Activated T-cell treated with anti-CD3 and anti-CD28 coated beads for 4 hours (primary cell): ENCODE measurements around the gene CCL16.
"Not testable (repeated sequence)": the region's sequence is repeated elsewhere in the genome, so short reads cannot be mapped to it uniquely, and the experiment has no call there.

ENCODE experiments used
- DNase-seq: peaks from one replicate; pipeline ENCODE4 v3.0.0-alpha.2; 2020

CCL16 gene, protein sequence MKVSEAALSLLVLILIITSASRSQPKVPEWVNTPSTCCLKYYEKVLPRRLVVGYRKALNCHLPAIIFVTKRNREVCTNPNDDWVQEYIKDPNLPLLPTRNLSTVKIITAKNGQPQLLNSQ

DNA sequence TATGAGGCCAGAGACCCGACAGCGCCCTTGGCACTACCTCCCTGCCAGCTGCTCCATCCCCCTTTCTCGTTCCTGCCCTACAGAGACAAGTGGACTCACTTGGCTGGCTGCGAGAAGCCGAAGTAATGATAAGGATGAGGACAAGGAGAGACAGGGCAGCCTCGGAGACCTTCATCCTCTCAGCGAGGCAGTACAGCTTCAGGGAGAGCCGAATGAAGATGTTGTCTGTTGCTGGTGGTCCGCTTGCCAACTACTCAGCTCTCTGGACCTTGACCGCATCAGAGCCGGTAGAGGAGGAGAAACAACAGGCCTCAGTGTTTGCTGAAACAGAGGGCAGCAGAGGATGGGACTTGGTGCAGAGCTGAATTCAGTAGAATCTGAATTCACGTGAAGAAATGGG, at the start of gene CCL16:
CCL16 (minus strand) TSS at position 252 of the 400 bp plus-strand sequence; CDS start at position 175, 77 bp downstream.
- DNase-seq: no peak

GRCh38 chr17:36030956-36031355, 49.7 kb upstream of the CCL16 start:
- no peak for DNase-seq

GRCh38 chr17:36027761-36028160, 46.5 kb upstream of the CCL16 start:
- DNase-seq: no peak

DNA sequence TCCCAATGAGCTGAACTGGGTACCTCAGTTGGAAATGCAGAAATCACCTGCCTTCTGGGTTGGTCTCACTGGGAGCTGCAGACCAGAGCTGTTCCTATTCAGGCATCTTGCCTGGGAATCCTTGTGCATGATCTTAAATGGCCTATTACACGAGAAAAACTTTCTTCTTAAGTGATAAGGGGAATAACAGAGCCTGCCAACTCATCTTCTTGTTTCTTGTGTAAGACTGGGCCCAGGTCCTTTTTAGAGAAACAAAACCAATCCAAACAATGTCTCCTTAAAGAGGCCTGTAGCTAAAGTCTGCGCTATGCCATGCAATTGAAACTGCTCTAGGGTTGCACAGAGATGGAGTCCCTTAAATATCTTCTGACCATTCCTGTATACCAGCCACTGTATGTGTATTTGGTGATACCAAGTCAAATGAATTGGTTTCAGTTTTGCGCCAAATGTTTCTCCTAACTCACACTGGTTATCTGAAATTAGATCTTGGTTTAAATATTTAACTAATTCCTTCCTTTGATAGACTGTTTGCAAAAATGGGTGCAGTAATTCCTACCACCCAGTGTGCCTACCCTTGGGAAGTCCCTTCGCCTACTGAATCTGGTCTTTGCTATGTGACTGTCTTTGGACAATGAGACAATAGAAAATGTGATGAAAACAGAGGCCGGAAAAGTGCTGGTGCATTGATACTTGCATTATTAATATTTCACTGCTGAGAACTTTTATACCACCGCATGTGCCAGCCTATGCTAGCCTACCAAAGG, 43.0 kb upstream of the CCL16 start:
- DNase-seq: no peak

DNA sequence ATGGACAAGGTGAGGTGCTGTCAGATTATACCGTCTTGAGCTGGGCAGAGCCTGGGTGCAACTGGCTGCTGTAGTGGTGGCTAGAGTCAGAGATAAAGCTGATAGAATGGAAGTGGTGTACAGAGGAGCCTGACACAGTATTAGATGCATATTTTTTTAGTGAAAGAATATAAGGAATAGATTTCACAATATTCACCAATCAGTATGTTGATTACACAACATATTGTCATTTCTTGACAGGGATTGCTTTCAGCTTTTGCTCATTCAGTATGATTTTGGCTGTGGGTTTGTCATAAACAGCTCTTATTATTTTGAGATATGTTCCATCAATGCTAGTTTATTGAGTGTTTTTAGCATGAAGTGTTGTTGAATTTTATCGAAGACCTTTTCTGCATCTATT, 38.1 kb upstream of the CCL16 start:
- DNase-seq: no peak

- DNase-seq: no peak
These were observed 36.5 kb upstream of the CCL16 start, which contains the start of gene CCL23 for GRCh38 chr17:36017799-36018198. TSS of gene CCL23 (minus strand) at chr17:36017972. CDS start at chr17:36017897, 75 bp downstream.

GRCh38 chr17:36016555-36016954, 35.3 kb upstream of the CCL16 start:
- DNase-seq: no peak

DNA sequence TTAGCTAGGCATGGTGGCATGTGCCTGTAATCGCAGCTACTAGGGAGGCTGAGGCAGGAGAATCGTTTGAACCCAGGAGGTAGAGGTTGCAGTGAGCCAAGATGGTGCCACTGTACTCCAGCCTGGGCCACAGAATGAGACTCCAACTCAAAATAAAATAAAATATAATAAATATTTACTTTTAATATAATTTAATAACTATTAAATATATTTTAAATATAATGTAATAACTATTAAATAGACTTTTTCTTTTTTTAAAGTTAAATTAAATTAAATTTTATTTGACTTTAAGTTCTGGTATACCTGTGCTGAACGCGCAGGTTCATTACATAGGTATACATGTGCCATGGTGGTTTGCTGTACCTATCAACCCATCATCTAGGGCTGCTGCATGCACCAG, 34.6 kb upstream of the CCL16 start:
- DNase-seq: not testable (repeated sequence)

DNA sequence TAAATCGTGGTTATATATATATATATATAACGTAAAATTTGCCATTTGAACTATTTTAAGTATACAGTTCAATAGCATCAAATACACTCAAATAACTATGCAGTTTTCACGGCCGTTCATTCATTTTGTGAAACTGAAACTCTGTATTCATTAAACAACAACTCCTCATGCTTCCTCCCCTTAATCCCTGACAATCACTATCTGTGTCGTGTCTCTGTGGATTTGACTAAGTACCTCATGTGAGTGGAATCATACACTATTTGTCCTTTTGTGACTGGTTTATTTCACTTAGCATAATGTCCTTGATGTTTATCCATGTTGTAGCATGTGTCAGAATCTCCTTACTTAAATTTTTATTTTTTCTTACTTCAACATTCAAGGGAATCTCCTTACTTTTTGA, 33.6 kb upstream of the CCL16 start:
- DNase-seq: no peak

DNA sequence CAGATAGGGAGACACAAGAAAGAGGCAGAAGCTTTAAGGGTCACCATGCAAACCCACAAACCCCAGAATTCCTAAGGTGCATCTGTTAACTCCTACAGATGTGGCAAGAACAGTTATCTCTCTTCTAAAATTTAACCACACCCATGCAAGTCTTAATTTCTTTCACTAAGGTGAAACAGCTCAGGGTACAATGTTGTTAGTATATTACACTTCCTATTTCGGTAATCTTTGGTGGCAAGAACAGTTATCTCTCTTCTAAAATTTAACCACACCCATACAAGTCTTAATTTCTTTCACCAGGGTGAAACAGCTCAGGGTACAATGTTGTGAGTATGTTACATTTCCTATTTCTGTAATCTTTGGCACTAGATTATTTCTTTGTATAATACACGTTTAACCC, 29.9 kb upstream of the CCL16 start:
- no peak for DNase-seq

- DNase-seq: no peak
These were observed 27.8 kb upstream of the CCL16 start for GRCh38 chr17:36008998-36009665.

GRCh38 chr17:36004594-36005108, 23.4 kb upstream of the CCL16 start:
- DNase-seq: no peak

DNA sequence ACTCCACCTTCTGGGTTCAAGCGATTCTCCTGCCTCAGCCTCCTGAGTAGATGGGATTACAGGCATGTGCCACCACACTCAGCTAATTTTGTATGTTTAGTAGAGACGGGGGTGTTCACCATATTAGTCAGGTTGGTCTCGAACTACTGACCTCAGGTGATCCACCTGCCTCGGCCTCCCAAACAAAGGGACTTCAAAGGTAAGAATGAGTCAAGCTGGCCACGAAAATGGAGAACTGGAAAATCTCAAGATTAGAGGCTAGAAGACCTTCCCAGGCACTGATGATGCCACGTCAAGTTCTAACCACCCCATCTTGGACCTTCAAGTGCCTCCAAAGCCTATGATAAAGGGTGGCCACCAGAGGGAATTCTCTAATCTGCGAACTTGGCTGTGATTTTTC, 21.3 kb upstream of the CCL16 start:
- no peak for DNase-seq

GRCh38 chr17:36001862-36002603, 20.7 kb upstream of the CCL16 start:
- DNase-seq: no peak

GRCh38 chr17:36001110-36001771, 19.9 kb upstream of the CCL16 start, which contains the start of gene CCL15:
TSS of gene CCL15 (minus strand) at chr17:36001553. CDS start at chr17:36001492, 61 bp downstream.
- no peak for DNase-seq

DNA sequence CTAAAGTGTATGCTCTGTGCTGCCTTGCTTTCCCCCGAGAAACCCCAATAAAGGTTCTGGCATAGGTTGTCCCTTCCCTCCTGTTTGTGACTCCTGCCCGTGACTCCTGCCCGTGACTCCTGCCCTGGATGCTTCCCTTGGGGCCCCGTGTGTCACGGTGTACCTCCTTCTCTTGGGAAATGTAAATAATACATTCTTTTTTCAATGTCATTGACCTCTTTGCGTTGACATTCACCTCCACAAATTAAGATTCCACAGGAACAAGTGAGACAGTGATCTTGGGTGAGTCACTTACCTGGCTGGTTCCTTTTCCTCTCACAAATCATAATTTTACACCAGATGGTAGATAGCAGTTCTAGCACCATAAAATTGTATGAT, 19.4 kb upstream of the CCL16 start:
- DNase-seq: no peak

- no peak for DNase-seq
These were observed 17.5 kb upstream of the CCL16 start for GRCh38 chr17:35998756-35999155.

- DNase-seq: no peak
These were observed 16.8 kb upstream of the CCL16 start for GRCh38 chr17:35998018-35998545.

- DNase-seq: not testable (repeated sequence)
These were observed 14.0 kb upstream of the CCL16 start for GRCh38 chr17:35995346-35995745.

DNA sequence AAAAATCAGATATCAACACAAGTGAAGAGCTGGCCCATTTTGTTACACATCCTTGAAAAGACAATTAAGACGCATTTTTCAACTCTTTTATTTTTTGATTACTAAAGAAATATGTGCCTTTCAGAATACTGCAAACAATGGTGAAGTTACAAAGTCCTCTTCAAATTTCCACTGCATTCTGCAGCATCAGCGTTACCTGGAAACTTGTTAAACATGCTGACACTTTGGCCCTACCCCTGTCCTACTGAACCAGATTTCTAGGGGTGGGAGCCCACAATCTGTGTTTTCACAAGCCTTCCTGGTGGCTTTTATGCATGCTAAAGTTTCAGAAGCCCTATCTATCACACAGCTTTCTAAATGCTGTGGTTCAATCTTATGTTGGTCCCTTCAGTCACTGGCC, 9.8 kb upstream of the CCL16 start:
- no peak for DNase-seq

DNA sequence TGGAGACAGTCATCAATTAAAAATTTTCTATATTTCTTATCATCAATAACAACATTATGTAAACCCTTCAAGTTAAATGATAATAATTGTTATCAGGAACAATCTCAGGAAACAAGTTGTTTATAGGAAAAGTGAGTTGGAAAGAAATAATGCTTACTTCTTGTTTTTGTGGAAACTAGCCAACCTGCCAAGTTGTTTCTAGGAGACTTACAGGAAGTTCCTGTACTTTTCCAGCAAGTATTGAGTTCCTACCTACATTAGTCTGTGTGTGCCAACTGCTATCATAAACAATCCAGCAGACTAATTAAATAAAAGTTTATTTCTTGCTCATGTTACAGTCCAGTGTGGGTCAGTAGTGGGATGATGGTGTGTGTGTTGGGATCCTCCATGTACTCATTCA, 6.9 kb upstream of the CCL16 start:
- DNase-seq: no peak

GRCh38 chr17:35986643-35987042, 5.3 kb upstream of the CCL16 start, which contains the start of gene CCL14:
TSS of gene CCL14 (minus strand) at chr17:35986729. CDS start at chr17:35986649, 80 bp downstream.
- no peak for DNase-seq
